Measurements from ENCODE around the gene PEMT.

Gene PEMT

DNA sequence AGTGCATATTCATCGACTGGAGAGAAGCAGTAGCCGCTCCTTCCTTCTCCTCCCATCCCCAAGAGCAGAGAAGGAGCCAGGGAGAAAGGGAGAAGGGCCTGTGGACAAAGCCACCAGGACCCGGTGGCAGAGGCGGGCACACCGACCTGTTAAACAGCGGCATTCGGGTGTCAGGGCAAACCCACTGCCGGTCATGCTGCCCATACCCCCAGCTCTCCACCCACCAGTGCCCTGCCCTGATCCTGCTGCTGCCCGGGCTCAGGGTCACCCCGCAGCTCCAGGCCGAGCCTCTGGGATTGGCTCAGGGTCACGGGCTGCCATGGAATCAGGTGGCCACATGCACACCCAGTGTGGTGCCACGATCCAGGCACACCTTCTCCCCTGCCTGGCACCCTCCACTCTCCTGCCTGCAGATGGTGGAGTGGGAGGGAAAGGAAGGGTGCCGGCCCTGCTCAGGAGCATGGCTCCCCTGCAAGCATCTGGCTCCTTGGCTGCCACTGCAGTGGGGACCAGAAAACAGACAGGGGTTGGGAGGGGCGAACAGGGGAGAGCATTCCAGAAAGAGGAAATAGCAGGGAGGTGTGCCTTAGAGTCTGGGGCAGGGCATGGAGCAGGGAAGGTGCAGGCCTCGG, 77.0 kb downstream of the PEMT start:
- DNase-seq = no peak

DNA sequence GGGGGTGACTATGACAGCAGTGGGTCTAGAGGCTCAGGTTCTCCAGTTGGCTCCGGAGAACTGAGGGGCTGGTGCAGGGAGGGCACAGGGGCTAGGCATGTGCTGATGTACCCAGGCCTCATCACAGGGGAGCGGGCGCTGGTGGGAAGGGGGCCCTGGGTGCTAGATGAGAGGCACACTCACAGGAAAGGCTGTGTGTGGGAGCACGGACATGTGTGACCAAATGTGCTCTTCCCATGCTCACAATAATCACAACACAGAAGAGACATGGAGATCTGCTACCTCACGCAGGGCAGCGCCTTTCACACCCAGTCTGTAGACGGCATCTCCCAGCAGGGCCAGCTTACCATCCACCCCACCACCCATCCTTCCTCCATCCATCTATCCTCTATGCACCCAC, 77.9 kb downstream of the PEMT start:
- no peak for DNase-seq

DNA sequence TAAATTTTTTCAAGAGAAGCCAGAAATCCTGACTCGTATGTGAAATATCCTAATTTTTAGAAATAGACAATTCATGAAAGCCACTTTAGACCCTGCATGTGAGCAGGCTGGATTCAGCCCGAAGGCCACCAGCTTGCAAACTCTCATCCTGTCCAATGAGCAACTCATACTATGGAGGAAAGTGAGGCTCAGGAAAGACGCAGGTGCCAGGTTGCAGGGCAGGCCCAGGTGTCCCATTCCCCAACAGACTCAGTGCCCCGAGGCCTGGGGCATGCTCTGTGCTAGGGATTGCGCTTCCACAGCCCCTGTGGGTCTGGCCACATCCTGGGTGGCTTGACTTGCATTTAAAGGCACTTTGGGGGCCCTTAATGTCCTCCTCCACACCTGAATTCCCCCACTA, 78.6 kb downstream of the PEMT start:
- no peak for DNase-seq

DNA sequence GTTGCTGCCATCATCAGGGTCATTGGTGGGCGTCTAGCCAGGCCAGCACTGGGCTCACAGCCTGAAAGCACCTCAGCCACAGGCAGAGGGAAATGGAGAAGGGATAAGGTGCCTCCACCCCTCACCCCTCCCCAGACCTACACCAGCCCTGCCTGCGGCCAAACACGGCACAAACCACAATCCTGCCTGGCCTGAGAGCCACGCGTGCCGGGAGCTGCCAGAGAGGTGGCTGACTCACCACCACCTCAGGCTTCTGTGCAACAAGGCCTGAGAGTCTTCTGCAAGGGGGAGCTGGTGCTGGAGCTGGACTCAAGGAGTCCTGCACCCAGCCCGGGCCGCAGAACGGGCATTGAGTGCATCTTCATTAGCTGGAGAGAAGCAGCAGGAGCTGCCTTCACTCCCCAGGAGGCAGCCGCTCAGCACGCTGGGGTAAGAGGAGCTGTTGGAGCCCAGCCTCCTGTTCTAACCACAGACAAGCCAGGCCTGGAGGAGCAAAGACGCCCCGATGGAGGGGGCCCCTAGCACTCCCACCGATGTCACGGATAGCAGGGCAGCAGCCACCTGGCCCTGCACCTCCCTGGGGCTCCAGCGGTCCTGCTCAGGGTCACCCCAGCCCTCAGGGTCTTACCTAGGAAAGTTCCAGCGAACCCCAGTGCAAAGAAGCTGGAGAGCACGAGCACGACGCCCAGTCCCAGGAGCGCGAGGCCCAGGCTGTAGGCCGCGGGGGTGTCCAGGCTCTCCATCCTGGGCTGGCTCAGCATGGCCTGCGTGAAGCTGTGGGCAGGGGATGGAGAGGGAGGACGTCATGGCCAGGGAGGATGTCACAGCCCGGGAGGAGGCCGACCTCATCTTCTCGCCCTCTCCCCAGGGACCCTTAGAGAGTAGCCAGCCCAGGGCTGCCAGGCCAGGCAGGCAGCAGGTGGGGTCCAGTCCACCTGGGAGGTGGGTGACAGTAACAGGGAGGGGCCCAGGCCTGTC, 79.3 kb downstream of the PEMT start:
- DNase-seq = no peak

DNA sequence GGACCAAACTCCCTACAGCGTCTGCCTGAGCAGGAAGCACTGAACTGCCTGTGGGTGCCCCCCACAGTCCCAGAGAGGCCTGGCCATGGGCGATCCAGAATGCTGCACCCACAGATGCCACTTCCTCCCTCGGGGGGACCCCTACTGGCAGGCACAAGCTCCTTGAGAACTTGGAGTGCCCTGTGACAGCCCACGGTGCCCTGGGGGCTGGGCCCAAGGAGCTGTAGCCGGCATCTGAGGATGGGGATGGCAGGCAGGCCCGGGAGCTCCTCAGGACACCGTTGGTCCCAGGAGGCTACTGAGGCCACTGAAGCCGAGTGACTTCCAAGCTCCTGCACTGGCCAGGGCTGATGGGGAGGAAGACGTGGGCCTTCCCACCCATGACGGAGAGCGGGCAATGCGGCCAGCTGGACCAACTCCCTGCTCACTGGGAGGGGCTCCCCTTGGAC, 80.2 kb downstream of the PEMT start:
- no peak for DNase-seq

DNA sequence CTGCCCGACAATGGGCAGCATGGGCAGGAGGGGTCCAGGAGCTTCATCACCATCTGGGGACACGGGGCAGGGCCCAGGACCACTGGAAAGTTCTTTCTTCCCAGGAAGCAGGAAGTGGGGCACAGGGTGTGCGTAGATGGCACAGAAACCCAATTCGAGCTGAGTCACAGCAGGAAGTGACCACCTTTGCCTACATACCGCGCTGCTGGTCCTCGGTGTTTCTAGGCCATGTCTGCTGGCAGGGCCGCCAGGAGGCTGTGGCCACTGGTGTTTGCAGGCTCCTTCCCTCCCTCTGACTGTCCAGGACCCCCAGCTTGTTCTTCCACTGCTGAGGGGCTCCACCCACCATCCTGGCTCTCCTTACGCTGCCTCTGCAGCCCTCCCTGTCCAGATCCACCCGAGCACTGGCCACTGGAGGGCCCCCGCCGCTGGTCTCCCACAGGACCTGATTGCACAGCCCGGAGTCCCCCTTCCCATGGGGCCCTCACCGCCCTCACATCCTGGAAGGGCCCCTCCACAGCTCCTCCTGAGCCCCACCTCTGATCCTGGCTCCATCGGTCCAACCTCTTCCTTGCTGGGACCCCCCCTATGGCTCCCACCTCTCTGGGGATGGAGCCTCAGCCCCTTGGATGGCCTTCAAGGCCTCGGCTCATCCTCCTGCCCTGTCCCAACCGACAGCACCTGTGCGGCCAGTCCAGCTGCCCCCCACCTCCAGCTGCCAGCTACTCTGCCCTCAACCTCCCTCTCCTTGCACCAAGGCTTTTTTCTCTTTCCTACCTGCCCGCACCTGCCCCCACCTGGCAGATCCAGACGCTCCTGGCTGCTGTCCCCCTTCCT, 80.8 kb downstream of the PEMT start:
- no peak for DNase-seq

DNA sequence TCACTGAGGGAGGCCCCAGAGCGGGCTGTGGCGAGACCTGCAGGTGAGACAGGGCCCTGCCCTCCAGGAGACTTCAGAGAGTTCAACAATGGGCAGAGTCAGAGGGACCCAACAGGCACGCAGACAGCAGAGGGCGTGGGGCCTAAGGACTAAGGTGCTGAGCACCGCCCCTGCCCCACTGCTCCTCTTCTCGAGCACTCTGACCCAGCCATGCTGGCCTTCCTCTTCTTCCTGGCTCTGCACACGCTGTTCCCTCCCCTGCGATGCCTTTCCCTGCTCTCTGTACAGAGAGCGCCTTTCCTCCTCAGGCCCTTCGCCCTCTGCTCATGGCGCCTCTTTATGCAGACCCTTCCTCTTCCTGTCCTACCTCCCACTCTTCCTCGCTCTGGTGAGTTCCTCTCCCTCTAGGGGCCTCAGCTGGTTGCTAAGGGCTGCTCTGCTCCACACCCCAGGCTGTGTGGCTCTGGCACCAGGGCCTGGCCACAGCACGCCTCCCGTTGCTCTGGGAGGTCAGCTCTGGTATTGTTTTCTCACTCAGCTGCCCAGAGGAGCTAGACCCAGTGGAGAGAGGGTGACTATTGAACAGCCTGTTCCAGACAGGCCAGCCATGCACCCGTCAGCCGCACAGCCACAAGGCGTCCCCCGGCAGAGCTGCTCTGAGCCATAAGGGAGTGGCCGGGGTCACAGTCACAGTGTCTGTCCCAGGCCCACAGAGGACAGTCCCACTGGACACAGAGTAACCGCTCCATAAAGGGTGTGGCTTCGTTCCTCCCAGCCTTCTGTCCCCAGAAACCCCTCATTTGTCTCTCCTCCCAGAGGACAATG, 81.7 kb downstream of the PEMT start:
- DNase-seq = no peak

DNA sequence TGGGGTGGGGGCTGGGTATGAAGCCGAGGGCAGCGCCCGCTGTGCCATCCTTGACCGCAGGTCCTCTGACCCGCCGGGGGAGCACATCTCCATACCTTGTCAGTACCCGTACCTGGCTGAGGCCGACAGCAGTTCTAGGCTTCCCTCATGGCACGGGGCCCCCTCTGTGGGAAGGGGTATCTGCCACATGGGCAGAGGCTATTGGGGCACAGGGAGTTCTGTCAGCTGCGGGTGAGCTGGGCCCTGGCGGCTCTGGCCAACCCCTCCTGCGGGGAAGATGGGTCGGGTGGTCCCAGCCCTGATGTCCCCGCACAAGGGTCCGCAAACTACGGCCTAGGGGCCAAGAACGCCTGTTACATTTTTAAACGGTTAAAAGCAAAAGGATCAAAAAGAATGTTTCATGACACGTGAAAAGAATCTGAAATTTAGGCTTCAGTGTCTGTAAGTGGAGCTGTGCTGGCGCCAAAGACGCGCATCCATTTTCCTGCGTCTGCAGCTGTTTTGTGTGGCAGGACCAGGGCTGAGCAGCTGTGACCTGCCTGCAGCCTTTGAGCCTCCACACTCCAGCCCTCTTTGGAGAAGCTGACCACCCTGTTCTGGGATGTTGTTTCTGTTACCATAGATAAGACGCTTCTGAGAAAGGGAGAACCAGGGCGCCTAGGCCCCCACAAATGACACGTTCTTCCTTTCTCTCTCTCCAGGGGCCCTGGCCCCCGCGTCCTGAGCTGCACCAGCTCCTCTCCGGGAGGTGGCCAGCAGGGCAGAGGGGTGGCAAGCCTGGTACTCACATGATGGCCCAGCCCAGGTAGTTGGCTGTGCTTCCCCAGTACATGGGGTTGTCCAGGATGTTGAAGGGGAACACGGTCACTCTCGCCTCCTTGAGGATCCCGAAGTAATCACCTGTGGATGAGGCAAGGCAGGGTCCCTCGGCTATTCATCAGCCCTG, 82.6 kb downstream of the PEMT start:
- DNase-seq = no peak

DNA sequence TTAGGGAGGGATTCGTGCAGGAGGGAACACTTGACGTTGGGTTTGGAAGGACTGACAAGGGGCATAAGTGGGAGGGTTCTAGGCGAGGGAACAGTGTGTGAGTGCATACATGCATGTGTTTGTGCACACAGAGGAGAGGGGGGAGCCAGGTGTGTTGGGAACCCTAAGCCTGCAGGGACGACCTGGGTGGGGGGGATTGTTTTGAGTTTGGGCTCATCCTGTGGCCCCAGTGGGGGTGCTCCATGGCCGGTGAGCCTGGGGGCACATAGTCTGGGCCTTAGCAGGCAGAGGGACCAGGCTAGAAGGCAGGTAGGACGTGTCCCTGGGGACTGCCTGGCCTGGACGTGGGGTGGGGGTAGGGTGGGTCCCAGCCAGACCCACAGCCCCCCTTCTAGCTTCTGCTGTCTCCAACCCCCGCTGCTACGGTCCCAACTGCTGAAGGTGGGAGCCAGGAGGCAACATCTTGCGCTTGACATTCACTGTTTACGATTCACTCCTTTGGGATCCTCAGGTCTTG, 83.4 kb downstream of the PEMT start:
- DNase-seq = no peak

DNA sequence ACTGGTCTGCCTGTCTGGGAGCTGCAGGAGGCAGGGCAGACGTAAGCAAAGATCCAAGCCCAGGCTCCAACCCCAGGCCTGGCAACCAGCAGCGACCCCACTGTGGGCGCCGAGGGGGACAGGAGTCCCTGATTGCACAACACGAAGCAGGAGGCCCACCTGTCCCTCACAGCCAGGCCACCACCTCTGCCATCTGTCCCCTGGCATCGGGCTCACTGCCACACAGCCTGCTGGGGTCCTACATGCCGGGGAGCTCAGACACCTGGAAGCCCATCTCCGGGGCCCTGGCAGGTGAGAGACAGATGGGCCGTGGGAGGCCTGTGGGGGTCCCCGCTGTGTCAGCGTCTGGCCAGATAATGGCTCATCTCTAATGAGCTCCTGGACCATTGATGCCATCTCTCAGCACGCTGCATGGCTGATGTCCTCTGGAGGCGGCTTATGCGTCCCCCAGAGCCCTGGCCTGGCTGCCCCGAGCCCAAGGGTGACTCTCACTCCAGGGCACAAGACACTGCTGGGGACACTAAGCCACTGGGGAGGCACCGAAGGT, 84.0 kb downstream of the PEMT start:
- DNase-seq = no peak

DNA sequence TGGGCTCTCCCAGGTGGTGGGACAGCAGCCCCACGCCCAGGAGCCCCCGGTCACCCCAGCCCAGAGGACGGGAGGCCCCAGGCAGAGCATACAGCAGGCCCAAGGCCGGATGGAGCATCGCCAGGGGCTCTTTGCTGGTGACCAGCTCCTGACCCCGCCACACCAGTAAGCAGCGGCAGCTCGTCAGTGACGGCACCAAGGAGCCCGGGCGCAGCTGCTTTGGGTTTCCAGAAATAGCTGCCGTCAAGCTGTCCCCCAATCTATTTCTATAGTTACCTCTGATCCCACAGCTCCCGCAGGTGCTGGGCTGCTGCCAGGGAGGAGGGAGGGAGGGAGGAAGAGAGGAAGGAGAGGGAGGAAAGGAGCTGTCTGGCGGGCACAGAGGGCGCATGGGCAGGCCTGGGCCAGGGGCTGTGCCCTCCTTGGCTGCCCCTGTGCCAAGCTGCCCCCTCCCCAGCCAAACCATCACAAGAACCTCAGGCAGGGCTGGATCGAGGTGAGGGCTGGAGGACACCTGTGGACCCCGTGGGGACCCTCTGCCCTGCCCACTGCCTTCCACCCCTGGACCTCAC, 84.5 kb downstream of the PEMT start:
- DNase-seq = no peak

DNA sequence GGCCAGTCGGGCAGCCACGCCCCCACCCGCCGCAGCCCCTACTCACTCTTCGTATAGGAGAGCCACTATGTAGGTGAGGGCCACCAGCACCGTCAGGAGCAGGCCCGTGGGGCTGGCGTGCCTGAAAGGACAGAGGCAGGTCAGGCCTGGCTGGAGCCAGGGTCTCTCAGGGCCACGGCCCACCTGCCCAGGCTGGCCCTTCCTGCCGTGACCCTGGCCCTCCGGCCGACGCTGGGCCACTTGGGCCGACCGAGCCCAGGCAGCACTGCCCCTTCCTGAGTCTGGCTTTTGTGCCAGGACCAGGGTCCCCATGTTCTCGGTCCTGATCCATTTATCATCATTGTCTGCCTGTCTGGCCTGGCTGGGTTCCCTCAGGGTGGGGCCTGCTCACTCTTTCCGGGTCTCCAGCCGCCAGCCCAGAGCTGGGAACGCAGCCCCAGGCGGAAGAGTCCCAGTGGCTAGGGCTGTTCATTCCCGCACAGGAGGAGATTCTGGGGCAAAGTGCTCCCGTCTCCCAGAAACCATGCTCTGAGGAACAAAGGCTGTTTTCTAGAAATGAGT, 85.2 kb downstream of the PEMT start:
- DNase-seq = no peak

DNA sequence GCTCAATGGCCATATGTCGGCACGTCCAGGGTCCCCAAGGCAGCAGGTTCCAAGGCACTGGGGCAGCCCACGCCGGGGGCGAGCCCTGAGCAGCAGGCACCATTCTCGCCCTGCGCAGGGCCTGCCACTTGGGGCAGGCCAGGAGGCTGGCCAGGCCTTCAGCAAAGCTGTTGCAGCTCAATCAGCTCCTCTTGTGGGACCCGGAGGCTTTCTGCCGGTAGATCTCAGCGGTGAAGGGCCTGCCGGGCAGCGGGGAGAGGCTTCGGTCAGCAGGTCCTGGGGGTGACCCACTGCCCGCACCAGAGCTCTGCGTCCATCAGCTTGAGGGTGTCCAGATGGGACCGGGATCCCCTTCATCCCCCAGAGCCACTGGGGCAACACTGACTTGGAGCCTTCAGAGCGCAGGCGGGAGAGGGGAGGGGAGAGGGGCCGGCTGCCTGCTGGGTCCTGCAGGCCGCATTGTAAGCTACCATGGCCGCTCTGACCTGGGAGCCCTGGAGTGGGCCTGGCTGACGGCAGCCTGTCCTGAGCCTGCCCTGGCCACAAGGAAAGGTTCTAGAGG, 85.8 kb downstream of the PEMT start:
- no peak for DNase-seq

DNA sequence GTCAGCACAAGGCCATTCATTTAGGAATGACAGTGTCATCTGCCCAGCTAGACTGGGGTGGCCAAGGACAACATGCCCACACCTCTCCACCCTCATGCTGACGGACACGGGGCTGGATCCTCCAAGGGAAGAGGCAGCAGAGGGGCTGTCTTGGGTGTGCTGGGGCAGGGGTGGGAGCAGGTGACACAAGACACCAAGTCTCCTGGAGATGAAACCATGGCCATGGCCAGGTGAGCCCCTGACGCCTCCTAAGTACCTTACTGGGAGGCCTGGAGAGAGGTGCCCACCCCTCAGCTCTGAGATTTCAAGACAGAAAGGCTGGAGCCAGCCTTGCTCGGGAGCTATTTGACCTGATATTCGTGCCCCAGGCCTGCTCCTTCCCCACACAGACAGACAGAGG, 86.4 kb downstream of the PEMT start:
- DNase-seq = no peak

DNA sequence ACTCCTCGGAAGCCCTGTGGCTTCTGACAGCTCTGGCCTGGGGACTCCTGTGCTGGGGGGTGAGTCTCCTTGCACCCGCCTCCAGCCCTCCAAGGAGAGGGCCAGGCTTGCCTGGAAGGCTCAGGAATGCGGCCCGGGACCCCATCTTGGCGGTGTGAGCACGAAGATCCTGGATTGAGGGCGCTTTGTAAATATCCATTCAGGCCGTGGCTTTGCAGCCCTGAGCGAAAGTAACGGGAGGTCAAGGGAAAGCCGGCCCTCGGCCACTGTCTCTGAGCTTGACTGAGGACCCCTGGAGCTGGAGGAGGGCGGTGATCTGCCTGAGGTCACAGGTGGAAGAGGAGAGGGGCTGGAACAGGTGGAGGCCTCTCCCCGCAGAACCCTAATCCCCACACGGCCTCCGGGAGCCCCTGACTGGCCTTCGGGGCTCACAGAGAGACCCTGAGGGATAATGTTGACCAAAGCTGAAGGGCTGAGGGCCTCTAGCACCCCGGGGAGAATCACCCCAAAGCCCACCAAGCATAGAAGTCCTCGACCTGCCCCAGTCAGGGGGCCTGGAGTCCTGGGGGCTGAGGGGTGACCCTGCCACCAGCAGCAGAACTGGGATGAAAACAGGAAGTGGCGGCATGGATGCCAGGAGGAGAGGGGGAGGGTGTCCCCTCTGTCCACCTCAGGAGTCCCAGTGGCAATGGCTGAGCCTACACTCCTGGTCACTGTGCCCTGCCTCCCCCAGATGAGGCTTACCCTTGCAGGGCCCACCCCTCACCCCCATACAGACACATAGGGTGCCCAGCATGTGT, 87.0 kb downstream of the PEMT start:
- no peak for DNase-seq

DNA sequence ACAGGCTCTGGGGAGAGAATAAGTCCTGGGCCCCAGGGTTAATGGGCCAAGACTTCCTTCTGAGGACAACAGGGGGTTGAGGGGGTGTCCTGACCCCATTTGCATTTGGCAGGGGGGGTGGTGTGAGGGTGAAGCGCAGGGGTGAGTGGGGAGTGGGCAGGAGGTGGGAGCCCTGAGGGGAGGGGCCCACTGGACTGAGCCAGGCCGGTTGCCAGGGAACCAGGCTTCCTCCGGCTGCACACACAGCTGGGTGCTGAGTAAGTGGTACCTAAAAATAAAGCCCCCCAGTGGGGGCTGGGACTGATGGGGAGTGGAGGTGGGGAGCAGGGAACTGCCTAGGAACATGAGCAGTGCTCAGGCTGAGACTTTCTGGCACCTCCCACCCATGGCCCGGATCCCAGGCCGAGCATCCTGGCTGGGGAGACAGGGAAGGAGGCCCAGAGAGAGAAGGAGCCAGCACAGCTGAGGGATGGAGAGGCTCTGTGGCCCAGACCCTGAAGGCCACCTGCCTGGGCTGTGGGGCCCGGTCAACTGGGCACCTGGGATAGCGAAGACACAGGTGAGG, 87.9 kb downstream of the PEMT start:
- DNase-seq = no peak

DNA sequence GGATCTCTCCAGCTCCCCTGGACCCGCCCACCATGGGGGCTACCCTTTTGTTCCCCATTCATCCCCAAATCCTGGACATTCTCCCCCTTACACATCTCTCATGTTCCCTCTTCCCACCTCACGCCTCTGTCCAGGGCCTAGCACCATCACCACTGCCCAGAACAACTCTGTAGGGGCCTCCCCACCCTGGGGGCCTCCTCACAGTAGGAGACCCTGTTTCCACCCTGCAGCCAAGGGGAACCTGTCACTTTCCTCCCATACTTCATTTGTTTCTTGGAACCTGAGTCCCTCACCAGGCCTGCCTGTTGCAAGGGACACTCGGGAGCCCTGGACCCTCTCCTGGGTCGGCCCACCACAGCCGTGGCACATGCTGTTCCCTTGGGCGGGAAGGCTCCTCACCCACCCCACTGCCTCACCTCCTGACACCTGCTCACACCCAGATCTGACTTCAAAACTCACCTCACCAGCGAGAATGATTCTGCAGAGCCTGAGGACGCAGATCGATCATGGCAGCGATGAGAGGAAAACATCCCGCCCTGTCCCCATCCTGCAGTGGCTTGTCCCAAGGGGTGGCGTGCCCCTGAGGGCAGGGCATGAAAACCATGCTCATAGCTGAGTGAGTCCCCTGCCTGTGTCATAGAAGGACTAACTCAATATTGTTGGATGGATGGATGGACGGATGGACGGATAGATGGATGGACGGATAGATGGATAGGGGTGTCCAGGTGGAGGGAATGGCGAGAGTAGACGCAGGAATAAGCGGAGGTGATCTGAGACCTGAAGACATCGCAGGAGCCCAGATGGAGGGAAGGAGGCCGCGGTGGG, 88.6 kb downstream of the PEMT start:
- DNase-seq = no peak

Data from suppressor macrophage (primary cell).